ENCODE data around the gene RFNG.

- TF ChIP-seq EP300 (IDR thresholded peaks at IDR 0.05) (no peak), POLR2A (IDR thresholded peaks at IDR 0.05) (peak in 2 of 4 donors; percentile 32 to 53), CTCF (IDR thresholded peaks at IDR 0.05) (peak in 3 of 7 experiments; percentile 16 to 33 (median 19)), POLR2AphosphoS5 (IDR thresholded peaks at IDR 0.05) (peak; percentile 72 to 95 (median 88))
Observed at GRCh38 chr17:82098169-82098938, 46.7 kb upstream of the RFNG start, which contains the start of gene FASN.
